ENCODE results near the gene SKIC2. TPM values are rescaled to one million over a fixed set of nuclear protein-coding genes. Genes with fewer than 3 reads are reported as not detected.
"Not testable (repeated sequence)": the region's sequence is repeated elsewhere in the genome, so short reads cannot be mapped to it uniquely, and the experiment has no call there.

The SKIC2 gene
- total RNA-seq, 3 donors from 2014 or later (not counting 1 experiment from before 2014, with no cell fraction given): 119 to 184 (median 151) TPM

- ATAC-seq: no peak
- no peak for TF ChIP-seq CTCF (IDR thresholded peaks at IDR 0.05)
- no peaks in the 10 kb centered on the region for H3K27me3 ChIP-seq (ENCODE audit: control insufficient read depth, insufficient read depth, low read length)
- no peaks in the 10 kb centered on the region for H3K4me1 Mint-ChIP-seq
- H3K27me3 Mint-ChIP-seq (ENCODE audit: low read depth in 2 of 2): peaks cover 4 to 9% of the 10 kb centered on the region in 2 donors
- no peak for DNase-seq
- H3K36me3 ChIP-seq (ENCODE audit: control insufficient read depth, insufficient read depth, low read length): no peaks in the 10 kb centered on the region
- H3K9me3 ChIP-seq (ENCODE audit: control insufficient read depth, insufficient read depth, low read length): no peaks in the 10 kb centered on the region
- no peak overlapping the region for H3K4me3 ChIP-seq (ENCODE audit: low read length)
- no peaks in the 10 kb centered on the region for H3K4me1 ChIP-seq (ENCODE audit: control insufficient read depth, insufficient read depth, low read length)
- no peak overlapping the region for H3K27ac ChIP-seq (ENCODE audit: low read length)
- no peaks in the 10 kb centered on the region for H3K9me3 Mint-ChIP-seq
- H3K27ac Mint-ChIP-seq: no peak overlapping the region
- WGBS (ENCODE audit: insufficient coverage): 88% methylated on average over 11 of the region's 11 CpGs
- H3K4me3 Mint-ChIP-seq: no peak overlapping the region
- intact Hi-C loops (cut with micrococcal nuclease): no loop called here
- H3K36me3 Mint-ChIP-seq: no peaks in the 10 kb centered on the region
These were observed 30.9 kb upstream of the SKIC2 start for GRCh38 chr6:31927863-31928671.

- Mint-ChIP-seq H3K4me1 (no peaks in the 10 kb centered on the region), H3K27ac (no peak overlapping the region), H3K9me3 (no peaks in the 10 kb centered on the region), H3K27me3 (ENCODE audit: low read depth in 2 of 2) (peaks cover 4 to 9% of the 10 kb centered on the region in 2 donors), H3K36me3 (no peaks in the 10 kb centered on the region), H3K4me3 (no peak overlapping the region)
- Histone ChIP-seq H3K27ac (ENCODE audit: low read length) (no peak overlapping the region), H3K4me3 (ENCODE audit: low read length) (no peak overlapping the region), H3K9me3 (ENCODE audit: control insufficient read depth, insufficient read depth, low read length) (no peaks in the 10 kb centered on the region), H3K27me3 (ENCODE audit: control insufficient read depth, insufficient read depth, low read length) (no peaks in the 10 kb centered on the region), H3K4me1 (ENCODE audit: control insufficient read depth, insufficient read depth, low read length) (no peaks in the 10 kb centered on the region), H3K36me3 (ENCODE audit: control insufficient read depth, insufficient read depth, low read length) (no peaks in the 10 kb centered on the region)
- ATAC-seq (no peak), DNase-seq (no peak)
- 87% methylated on average over 9 of the region's 9 CpGs for WGBS (ENCODE audit: insufficient coverage)
- intact Hi-C loops (cut with micrococcal nuclease): no loop called here
- TF ChIP-seq CTCF (IDR thresholded peaks at IDR 0.05): no peak
These were observed 30.4 kb upstream of the SKIC2 start for GRCh38 chr6:31928672-31928939.

GRCh38 chr6:31930962-31931361 lies 28.0 kb upstream of the SKIC2 start:
- TF ChIP-seq CTCF (IDR thresholded peaks at IDR 0.05): no peak
- H3K9me3 Mint-ChIP-seq: no peaks in the 10 kb centered on the region
- no peak for DNase-seq
- H3K27me3 Mint-ChIP-seq (ENCODE audit: low read depth in 2 of 2): peaks cover 4 to 9% of the 10 kb centered on the region in 2 donors
- no peak overlapping the region for H3K4me3 ChIP-seq (ENCODE audit: low read length)
- H3K4me1 ChIP-seq (ENCODE audit: control insufficient read depth, insufficient read depth, low read length): no peaks in the 10 kb centered on the region
- H3K27me3 ChIP-seq (ENCODE audit: control insufficient read depth, insufficient read depth, low read length): no peaks in the 10 kb centered on the region
- no peaks in the 10 kb centered on the region for H3K36me3 ChIP-seq (ENCODE audit: control insufficient read depth, insufficient read depth, low read length)
- ATAC-seq: no peak
- WGBS (ENCODE audit: insufficient coverage): 89% methylated on average over 1 of the region's 1 CpG
- no peak overlapping the region for H3K4me3 Mint-ChIP-seq
- H3K4me1 Mint-ChIP-seq: no peaks in the 10 kb centered on the region
- no peak overlapping the region for H3K27ac ChIP-seq (ENCODE audit: low read length)
- no peaks in the 10 kb centered on the region for H3K9me3 ChIP-seq (ENCODE audit: control insufficient read depth, insufficient read depth, low read length)
- no peak overlapping the region for H3K27ac Mint-ChIP-seq
- no peaks in the 10 kb centered on the region for H3K36me3 Mint-ChIP-seq
- intact Hi-C loops (cut with micrococcal nuclease): no loop called here

GRCh38 chr6:31932137-31932536 lies 26.8 kb upstream of the SKIC2 start:
- intact Hi-C loops (cut with micrococcal nuclease); H3K27ac Mint-ChIP-seq; H3K4me1 ChIP-seq (ENCODE audit: control insufficient read depth, insufficient read depth, low read length); H3K4me3 ChIP-seq (ENCODE audit: low read length); H3K4me3 Mint-ChIP-seq; H3K27ac ChIP-seq (ENCODE audit: low read length); H3K36me3 ChIP-seq (ENCODE audit: control insufficient read depth, insufficient read depth, low read length); DNase-seq; H3K9me3 ChIP-seq (ENCODE audit: control insufficient read depth, insufficient read depth, low read length); H3K9me3 Mint-ChIP-seq; H3K36me3 Mint-ChIP-seq; H3K4me1 Mint-ChIP-seq; H3K27me3 Mint-ChIP-seq (ENCODE audit: low read depth in 2 of 2); H3K27me3 ChIP-seq (ENCODE audit: control insufficient read depth, insufficient read depth, low read length); ATAC-seq: not testable (repeated sequence)
- 91% methylated on average over 21 of the region's 32 CpGs for WGBS (ENCODE audit: insufficient coverage)

Data from natural killer cell (primary cell).